ENCODE data around the gene FAM83D.

- TF ChIP-seq CTCF (IDR thresholded peaks at IDR 0.05) = no peak
- no peak for TF ChIP-seq EZH2 (IDR thresholded peaks at IDR 0.05)
- TF ChIP-seq EZH2phosphoT487 (IDR thresholded peaks at IDR 0.05) = no peak
These were observed 18.1 kb upstream of the FAM83D start for GRCh38 chr20:38907918-38908677.

All from neural progenitor cell (in vitro differentiated cells).